Endodermal cell (in vitro differentiated cells): ENCODE results near the gene RAD9A. TPM values are rescaled to one million over a fixed set of nuclear protein-coding genes. Genes with fewer than 3 reads are reported as not detected.

Source experiments
- DNase-seq: peaks from one replicate; pipeline ENCODE4 v3.0.0-alpha.2; 2017
- H3K27ac ChIP-seq: 2 replicates; pipeline ENCODE4 v1.5.1; 2013; ENCODE audit warnings: mild to moderate bottlenecking, low read depth, low read length, moderate library complexity
- H3K27me3 ChIP-seq: 2 replicates; pipeline ENCODE4 v1.6.1; 2013; ENCODE audit warnings: mild to moderate bottlenecking, low read length, moderate library complexity; ENCODE audit not compliant: insufficient read depth, control insufficient read depth, poor library complexity, severe bottlenecking
- H3K36me3 ChIP-seq: 2 replicates; pipeline ENCODE4 v1.7.0; 2013; ENCODE audit warnings: mild to moderate bottlenecking, low read length, moderate library complexity; ENCODE audit not compliant: control insufficient read depth, insufficient read depth
- H3K4me1 ChIP-seq: one replicate; pipeline ENCODE4 v1.7.0; 2013; ENCODE audit warnings: low read length; ENCODE audit not compliant: control insufficient read depth, insufficient read depth
- H3K4me3 ChIP-seq: 2 replicates; pipeline ENCODE4 v1.5.1; 2013; ENCODE audit warnings: mild to moderate bottlenecking, low read length, moderate library complexity
- H3K9ac ChIP-seq: 2 replicates; pipeline ENCODE4 v1.6.1; 2013; ENCODE audit warnings: mild to moderate bottlenecking, low read length, moderate library complexity; ENCODE audit not compliant: poor library complexity, severe bottlenecking; ENCODE audit errors: extremely low read depth
- H3K9me3 ChIP-seq: 2 replicates; pipeline ENCODE4 v1.6.1; 2013; ENCODE audit warnings: mild to moderate bottlenecking, low read length, moderate library complexity; ENCODE audit not compliant: control insufficient read depth
- H3K27ac Mint-ChIP-seq: 2 replicates; pipeline ENCODE4 v1.8.0; 2020; ENCODE audit warnings: mixed read lengths
- H3K27me3 Mint-ChIP-seq: 2 replicates; pipeline ENCODE4 v1.8.0; 2021; ENCODE audit warnings: mild to moderate bottlenecking, mixed read lengths; ENCODE audit not compliant: insufficient read depth
- H3K36me3 Mint-ChIP-seq: 2 replicates; pipeline ENCODE4 v1.8.0; 2020; ENCODE audit warnings: low read depth, mixed read lengths
- H3K4me1 Mint-ChIP-seq: 2 replicates; pipeline ENCODE4 v1.8.0; 2020; ENCODE audit warnings: mixed read lengths
- H3K4me3 Mint-ChIP-seq: 2 replicates; pipeline ENCODE4 v1.8.0; 2020; ENCODE audit warnings: mild to moderate bottlenecking, moderate library complexity, mixed read lengths
- H3K9me3 Mint-ChIP-seq: 2 replicates; pipeline ENCODE4 v1.8.0; 2020; ENCODE audit warnings: mild to moderate bottlenecking, mixed read lengths
- CTCF ChIP-seq: fragments of 200-600 bp; sonication (generic); conservative IDR thresholded peaks from 2 replicates; pipeline ENCODE4 v1.5.0; 2021; ENCODE audit warnings: antibody characterized with exemption, mild to moderate bottlenecking
- WGBS, 2 experiments: methylation state at CpG; one replicate each; pipeline versions ENCODE4 v1.1.5 to v1.1.7; 2013; ENCODE audit warnings: missing lambda C conversion rate in 2 of 2, mixed read lengths in 1 of 2; ENCODE audit not compliant: insufficient coverage in 1 of 2, insufficient read length in 1 of 2; 5-methylcytosine and 5-hydroxymethylcytosine counted together
- total RNA-seq, 2 donors: library from RNA; stranded (reverse); fragmentation: NEBNext Ultra II Directional in 1 of 2; extraction: Animal tissue kit (Norgen Biotek cat#: 25700) in 1 of 2; gene quantifications; 2 replicates in 1 of 2; 3 replicates in 1 of 2; pipeline ENCODE4 v1.2.1, GENCODE V29; 2021

The RAD9A gene
- total RNA-seq, 2 donors from 2014 or later, result 28.3 to 41.4 TPM

GRCh38 chr11:67352546-67353316 lies 39.1 kb upstream of the RAD9A start:
- Mint-ChIP-seq H3K4me3 (peak overlapping the region; percentile 83), H3K36me3 (no peaks in the 10 kb centered on the region), H3K9me3 (no peaks in the 10 kb centered on the region), H3K27me3 (no peaks in the 10 kb centered on the region), H3K4me1 (peaks cover 42% of the 10 kb centered on the region), H3K27ac (peak overlapping the region; percentile 96)
- no peak for TF ChIP-seq CTCF
- Histone ChIP-seq H3K4me3 (peak overlapping the region; percentile 88), H3K9ac (peak overlapping the region; percentile 75), H3K9me3 (no peaks in the 10 kb centered on the region), H3K4me1 (peaks cover 38% of the 10 kb centered on the region), H3K36me3 (no peaks in the 10 kb centered on the region), H3K27ac (peak overlapping the region; percentile 88), H3K27me3 (no peaks in the 10 kb centered on the region)
- DNase-seq, result no peak
- WGBS, 2 experiments, result 33 to 39% methylated on average over 10 to 25 of the region's 25 CpGs

- Histone ChIP-seq H3K4me1 (peaks cover 35% of the 10 kb centered on the region), H3K27me3 (no peaks in the 10 kb centered on the region), H3K9ac (peak within 1 kb of the TSS; percentile 75), H3K9me3 (no peaks in the 10 kb centered on the region), H3K36me3 (no peaks in the 10 kb centered on the region), H3K27ac (peak within 1 kb of the TSS; percentile 88), H3K4me3 (peak within 1 kb of the TSS; percentile 88)
- 0% methylated on average over 6 to 37 of the region's 37 CpGs for WGBS, 2 experiments
- no peak for TF ChIP-seq CTCF
- Mint-ChIP-seq H3K4me3 (peak within 1 kb of the TSS; percentile 83), H3K27ac (peak within 1 kb of the TSS; percentile 97), H3K36me3 (no peaks in the 10 kb centered on the region), H3K9me3 (no peaks in the 10 kb centered on the region), H3K4me1 (peaks cover 40% of the 10 kb centered on the region), H3K27me3 (peaks cover 7% of the 10 kb centered on the region)
- peak; percentile 99 for DNase-seq
These were observed 38.3 kb upstream of the RAD9A start, which contains the start of gene POLD4 for GRCh38 chr11:67353317-67354074. Gene POLD4, minus strand, starts transcription at chr11:67353546. Its CDS starts 147 bp downstream, at chr11:67353399.

- Histone ChIP-seq H3K27me3 (no peaks in the 10 kb centered on the region), H3K9ac (peak overlapping the region; percentile 38), H3K4me1 (peaks cover 35% of the 10 kb centered on the region), H3K27ac (peak overlapping the region; percentile 74), H3K9me3 (no peaks in the 10 kb centered on the region), H3K4me3 (peak overlapping the region; percentile 88), H3K36me3 (no peaks in the 10 kb centered on the region)
- peak; percentile 86 for DNase-seq
- Mint-ChIP-seq H3K36me3 (no peaks in the 10 kb centered on the region), H3K27me3 (peaks cover 15% of the 10 kb centered on the region), H3K27ac (peak overlapping the region; percentile 97), H3K4me3 (peak overlapping the region; percentile 83), H3K4me1 (peaks cover 34% of the 10 kb centered on the region), H3K9me3 (no peaks in the 10 kb centered on the region)
- WGBS, 2 experiments, result 36 to 41% methylated on average over 5 to 7 of the region's 8 CpGs
- peak; percentile 13 for TF ChIP-seq CTCF
These were observed 37.4 kb upstream of the RAD9A start for GRCh38 chr11:67354075-67355022.
